HG03457 (cell line): ENCODE results near the gene KRT5.
"Not testable (repeated sequence)": the region's sequence is repeated elsewhere in the genome, so short reads cannot be mapped to it uniquely, and the experiment has no call there.

Source experiments
- ATAC-seq: cut with Tn5 transposase; IDR thresholded peaks from one replicate; pipeline ENCODE4 v1.9.1; 2021; ENCODE audit warnings: moderate number of reproducible peaks; ENCODE audit not compliant: unreplicated experiment

Gene KRT5

GRCh38 chr12:52496590-52497071, 23.6 kb downstream of the KRT5 start:
- ATAC-seq = no peak

- ATAC-seq = no peak
These were observed 24.1 kb downstream of the KRT5 start for GRCh38 chr12:52496054-52496453.

GRCh38 chr12:52495389-52495788, 24.8 kb downstream of the KRT5 start:
- ATAC-seq = no peak

GRCh38 chr12:52494518-52494917, 25.7 kb downstream of the KRT5 start:
- ATAC-seq = no peak

GRCh38 chr12:52494100-52494499, 26.1 kb downstream of the KRT5 start:
- ATAC-seq = no peak

GRCh38 chr12:52493172-52493571, 27.0 kb downstream of the KRT5 start, which contains the start of gene KRT6A:
KRT6A (minus strand) TSS chr12:52493257; CDS start chr12:52493188, 69 bp downstream.
- ATAC-seq = no peak

GRCh38 chr12:52492405-52492804, 27.8 kb downstream of the KRT5 start:
- not testable (repeated sequence) for ATAC-seq

- not testable (repeated sequence) for ATAC-seq
These were observed 28.7 kb downstream of the KRT5 start for GRCh38 chr12:52491495-52491894.

GRCh38 chr12:52488736-52489135, 31.5 kb downstream of the KRT5 start:
- no peak for ATAC-seq

GRCh38 chr12:52487744-52488443, 32.3 kb downstream of the KRT5 start:
- ATAC-seq = not testable (repeated sequence)

- no peak for ATAC-seq
These were observed 33.0 kb downstream of the KRT5 start for GRCh38 chr12:52487211-52487610.

GRCh38 chr12:52486166-52487105, 33.8 kb downstream of the KRT5 start:
- no peak for ATAC-seq

- ATAC-seq = no peak
These were observed 40.1 kb downstream of the KRT5 start for GRCh38 chr12:52480073-52480472.

- no peak for ATAC-seq
These were observed 42.5 kb downstream of the KRT5 start for GRCh38 chr12:52477651-52478050.

GRCh38 chr12:52474212-52474611, 46.0 kb downstream of the KRT5 start:
- ATAC-seq = no peak

- ATAC-seq = no peak
These were observed 46.4 kb downstream of the KRT5 start, which contains the start of gene KRT6C for GRCh38 chr12:52473768-52474167. KRT6C (minus strand) TSS chr12:52473805; CDS start chr12:52473737, 68 bp downstream.

- no peak for ATAC-seq
These were observed 50.3 kb downstream of the KRT5 start for GRCh38 chr12:52469853-52470252.

- ATAC-seq = no peak
These were observed 55.3 kb downstream of the KRT5 start for GRCh38 chr12:52464897-52465296.
